Testis (tissue), 3 donors: Measurements from ENCODE around the gene LOXL3. TPM values are rescaled to one million over a fixed set of nuclear protein-coding genes. Genes with fewer than 3 reads are reported as not detected.

ENCODE experiments used
- DNase-seq: peaks from one replicate; pipeline ENCODE4 v3.0.0-alpha.2; 2019
- H3K27ac ChIP-seq, 2 donors: fragments of 200-600 bp; sonication (generic); one replicate each; pipeline ENCODE4 v1.5.1; 2019
- H3K27me3 ChIP-seq: fragments of 200-600 bp; sonication (generic); one replicate; pipeline ENCODE4 v1.5.1; 2019
- H3K36me3 ChIP-seq: fragments of 200-600 bp; sonication (generic); one replicate; pipeline ENCODE4 v1.5.1; 2017; ENCODE audit warnings: low read depth; ENCODE audit errors: missing control alignments
- H3K4me1 ChIP-seq: fragments of 200-600 bp; sonication (generic); one replicate; pipeline ENCODE4 v1.5.1; 2019
- H3K4me3 ChIP-seq, 2 donors: fragments of 200-600 bp; sonication (generic); one replicate each; pipeline ENCODE4 v1.5.1; 2017 to 2019
- H3K9me3 ChIP-seq: fragments of 200-600 bp; sonication (generic); one replicate; pipeline ENCODE4 v1.5.1; 2017
- POLR2A ChIP-seq: fragments of 450-650 bp; IDR thresholded peaks from one replicate; pipeline ENCODE4 v1.6.1; 2017; ENCODE audit warnings: antibody characterized with exemption, mild to moderate bottlenecking, moderate library complexity
- WGBS, 2 donors: methylation state at CpG; one replicate each; pipeline ENCODE4 v1.1.5; 2018; 5-methylcytosine and 5-hydroxymethylcytosine counted together
- intact Hi-C: fragments of 100-400 bp; cut with DNase I; formaldehyde crosslinking; loops from one replicate; pipeline ENCODE4 v1.15.1; 2023; ENCODE audit warnings: low total_unique reads
- polyA plus RNA-seq: library from polyadenylated mRNA; stranded (reverse); fragments of 350-450 nt; fragmentation: Illumina TruSeq; extraction: RNeasy Lipid Tissue Mini Kit (QIAGEN cat#74804); gene quantifications from one replicate; pipeline ENCODE4 v1.2.3, GENCODE V29; 2014; ENCODE audit warnings: low read depth, low replicate concordance; ENCODE audit not compliant: insufficient read depth
- total RNA-seq, 2 donors: library from RNA; depleted of rRNA; stranded (reverse); fragments of >200 nt; gene quantifications; one replicate each; pipeline ENCODE4 v1.2.3, GENCODE V29; 2016
- TF ChIP-seq, protein P1 (sequence below), 3 experiments: fragments of 450-650 bp in 2 of 3; fragments of 200-600 bp in 1 of 3; sonication (generic) in 1 of 3; IDR thresholded peaks; one replicate each; pipeline ENCODE4 v1.5.1; 2016 to 2019; ENCODE audit warnings: antibody characterized with exemption in 3 of 3, mild to moderate bottlenecking in 2 of 3, moderate library complexity in 1 of 3

LOXL3 gene
- total and polyA plus RNA-seq, 3 donors from 2014 or later: 10.5 to 15.2 (median 13.1) TPM

DNA sequence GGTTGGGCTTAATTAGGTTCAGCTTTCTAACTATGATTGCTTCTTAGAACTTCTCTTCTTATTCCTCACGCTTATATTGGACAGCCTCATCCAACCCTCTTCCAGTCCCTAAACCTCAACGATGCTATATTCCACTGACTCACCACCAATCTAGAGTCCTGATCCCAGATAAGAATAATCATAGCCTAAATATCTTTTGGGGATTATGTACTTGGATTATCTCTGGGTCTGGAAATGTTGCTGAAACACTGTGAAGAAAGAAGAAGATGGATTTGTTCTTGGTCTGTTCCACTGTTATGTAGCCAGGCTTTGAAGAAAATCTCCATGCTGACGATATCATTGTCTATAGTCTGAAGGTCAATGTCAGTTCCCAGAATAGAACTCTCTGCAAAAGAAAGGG lies 27.7 kb upstream of the LOXL3 start:
- no peaks in the 10 kb centered on the region for H3K36me3 ChIP-seq
- intact Hi-C loops: loop anchor here (10.0 kb wide), 1 partner anchor 97 kb away; the partner anchor contains the start of genes CCDC142 and TTC31
- 71 to 78% methylated on average over 3 of the region's 3 CpGs for WGBS, 2 donors
- H3K4me1 ChIP-seq: no peaks in the 10 kb centered on the region
- no peak overlapping the region for H3K27ac ChIP-seq
- no peak for DNase-seq
- H3K4me3 ChIP-seq: no peak overlapping the region
- no peaks in the 10 kb centered on the region for H3K27me3 ChIP-seq
- no peaks in the 10 kb centered on the region for H3K9me3 ChIP-seq
- TF ChIP-seq POLR2A: no peak
- TF ChIP-seq, protein P1, sequence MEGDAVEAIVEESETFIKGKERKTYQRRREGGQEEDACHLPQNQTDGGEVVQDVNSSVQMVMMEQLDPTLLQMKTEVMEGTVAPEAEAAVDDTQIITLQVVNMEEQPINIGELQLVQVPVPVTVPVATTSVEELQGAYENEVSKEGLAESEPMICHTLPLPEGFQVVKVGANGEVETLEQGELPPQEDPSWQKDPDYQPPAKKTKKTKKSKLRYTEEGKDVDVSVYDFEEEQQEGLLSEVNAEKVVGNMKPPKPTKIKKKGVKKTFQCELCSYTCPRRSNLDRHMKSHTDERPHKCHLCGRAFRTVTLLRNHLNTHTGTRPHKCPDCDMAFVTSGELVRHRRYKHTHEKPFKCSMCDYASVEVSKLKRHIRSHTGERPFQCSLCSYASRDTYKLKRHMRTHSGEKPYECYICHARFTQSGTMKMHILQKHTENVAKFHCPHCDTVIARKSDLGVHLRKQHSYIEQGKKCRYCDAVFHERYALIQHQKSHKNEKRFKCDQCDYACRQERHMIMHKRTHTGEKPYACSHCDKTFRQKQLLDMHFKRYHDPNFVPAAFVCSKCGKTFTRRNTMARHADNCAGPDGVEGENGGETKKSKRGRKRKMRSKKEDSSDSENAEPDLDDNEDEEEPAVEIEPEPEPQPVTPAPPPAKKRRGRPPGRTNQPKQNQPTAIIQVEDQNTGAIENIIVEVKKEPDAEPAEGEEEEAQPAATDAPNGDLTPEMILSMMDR (IDR thresholded peaks at IDR 0.05): no peak

DNA sequence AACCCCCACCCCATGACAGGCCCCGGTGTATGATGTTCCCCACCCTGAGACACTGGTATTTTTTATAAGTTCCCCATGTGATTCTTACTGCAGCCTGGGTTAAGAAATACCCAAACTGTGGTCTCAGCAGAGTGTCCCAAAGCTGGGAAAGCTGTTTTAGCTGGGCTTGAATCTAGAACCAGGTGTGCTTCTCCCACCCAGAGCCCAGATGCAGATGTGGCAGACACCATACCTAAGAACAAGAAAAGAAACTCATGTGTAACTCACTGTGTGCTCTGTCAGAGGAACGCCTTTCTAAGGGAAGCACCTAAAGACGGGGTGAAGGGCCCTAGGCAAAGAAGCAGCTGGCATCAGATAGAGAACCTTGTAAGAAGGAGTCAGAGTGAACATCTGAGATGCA lies 24.7 kb upstream of the LOXL3 start:
- no peak for TF ChIP-seq POLR2A
- TF ChIP-seq, protein P1 (IDR thresholded peaks at IDR 0.05): no peak
- Histone ChIP-seq H3K4me3 (no peak overlapping the region), H3K27me3 (no peaks in the 10 kb centered on the region), H3K36me3 (no peaks in the 10 kb centered on the region), H3K27ac (no peak overlapping the region), H3K4me1 (no peaks in the 10 kb centered on the region), H3K9me3 (no peaks in the 10 kb centered on the region)
- intact Hi-C loops: no loop called here
- WGBS, 2 donors: 93 to 95% methylated on average over 3 of the region's 3 CpGs
- no peak for DNase-seq

DNA sequence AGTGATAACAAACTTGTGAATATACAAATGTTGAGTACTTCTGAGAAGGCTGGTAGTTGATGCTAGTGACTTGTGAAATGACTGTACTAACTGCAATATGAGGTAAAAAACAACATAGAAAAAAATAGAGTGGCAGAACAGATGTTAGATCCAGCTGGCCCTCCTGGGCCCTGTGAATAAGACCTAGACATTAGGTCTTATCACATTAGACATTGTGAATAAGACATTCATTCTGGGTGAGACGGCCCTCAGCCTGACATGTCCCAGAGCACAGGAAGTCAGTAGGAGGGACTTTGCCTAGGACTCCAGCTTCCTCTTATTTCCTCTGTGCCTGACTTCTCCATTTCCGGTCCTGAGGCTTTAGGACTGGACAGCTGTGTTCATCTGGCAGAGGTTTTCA lies 23.7 kb upstream of the LOXL3 start:
- Histone ChIP-seq H3K27me3 (no peaks in the 10 kb centered on the region), H3K27ac (no peak overlapping the region), H3K9me3 (no peaks in the 10 kb centered on the region), H3K4me3 (no peak overlapping the region), H3K36me3 (no peaks in the 10 kb centered on the region), H3K4me1 (no peaks in the 10 kb centered on the region)
- no peak for DNase-seq
- WGBS, 2 donors: 62 to 71% methylated on average over 2 of the region's 2 CpGs
- TF ChIP-seq POLR2A: no peak
- TF ChIP-seq, protein P1 (IDR thresholded peaks at IDR 0.05): no peak
- intact Hi-C loops: no loop called here

DNA sequence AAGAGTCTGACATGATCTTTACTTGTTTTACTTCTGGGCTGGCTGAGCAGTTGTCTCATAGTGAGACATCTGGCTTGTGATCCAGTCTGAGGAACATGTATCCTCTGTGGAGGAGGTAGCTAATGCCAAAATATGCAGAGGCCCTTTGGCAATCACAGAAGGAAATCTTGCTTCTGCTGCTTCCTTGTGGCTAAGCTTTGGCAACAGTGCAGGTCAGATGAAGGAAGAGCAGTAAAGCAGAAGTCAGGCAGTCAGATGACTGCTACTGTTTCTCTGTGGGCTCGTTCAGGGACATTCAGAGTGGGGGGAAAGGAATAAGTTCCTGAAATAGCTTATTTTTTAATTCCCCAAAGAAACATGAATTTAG lies 23.1 kb upstream of the LOXL3 start:
- intact Hi-C loops: no loop called here
- Histone ChIP-seq H3K9me3 (no peaks in the 10 kb centered on the region), H3K36me3 (no peaks in the 10 kb centered on the region), H3K4me3 (no peak overlapping the region), H3K27ac (no peak overlapping the region), H3K4me1 (no peaks in the 10 kb centered on the region), H3K27me3 (no peaks in the 10 kb centered on the region)
- no peak for DNase-seq
- WGBS, 2 donors: 33% methylated on average over 1 of the region's 1 CpG
- TF ChIP-seq POLR2A: no peak
- TF ChIP-seq, protein P1 (IDR thresholded peaks at IDR 0.05): no peak

DNA sequence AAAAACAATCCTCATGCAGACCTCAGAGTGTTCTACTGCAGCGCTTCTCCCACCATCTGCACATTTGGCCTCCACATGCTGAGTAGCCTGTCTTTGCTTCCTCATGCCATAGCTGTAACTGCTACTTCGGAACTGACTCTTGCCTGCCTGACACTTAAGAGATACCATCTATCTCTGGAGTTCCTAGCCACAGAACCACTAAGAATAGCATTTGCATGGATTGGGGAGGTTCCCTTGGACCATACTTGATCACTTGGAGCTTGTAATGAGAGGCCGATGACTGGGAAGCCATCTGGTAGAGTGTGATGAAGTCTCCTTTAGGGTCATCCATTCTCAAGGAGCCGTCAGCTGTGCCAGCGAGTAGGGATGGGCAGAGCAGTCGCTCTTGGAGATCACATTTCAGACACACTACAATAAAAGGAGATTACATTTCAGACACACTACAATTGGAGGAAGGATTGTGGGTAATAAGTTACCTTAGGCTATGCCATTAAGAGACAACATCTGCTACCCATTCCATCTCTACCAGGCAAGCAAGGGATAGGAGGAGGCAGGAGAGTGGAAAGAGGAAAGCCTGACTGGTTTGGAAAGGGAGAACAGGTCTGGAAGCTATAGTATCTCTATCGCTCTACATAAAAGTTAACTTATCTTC lies 22.6 kb upstream of the LOXL3 start:
- no peaks in the 10 kb centered on the region for H3K4me1 ChIP-seq
- TF ChIP-seq, protein P1 (IDR thresholded peaks at IDR 0.05): no peak
- 71 to 80% methylated on average over 7 of the region's 7 CpGs for WGBS, 2 donors
- no peak overlapping the region for H3K27ac ChIP-seq
- no peak for DNase-seq
- H3K36me3 ChIP-seq: no peaks in the 10 kb centered on the region
- intact Hi-C loops: no loop called here
- no peaks in the 10 kb centered on the region for H3K27me3 ChIP-seq
- no peaks in the 10 kb centered on the region for H3K9me3 ChIP-seq
- H3K4me3 ChIP-seq: no peak overlapping the region
